ENCODE data around the gene AKT1S1.

Gene AKT1S1

GRCh38 chr19:49907745-49908446 is 30.7 kb upstream of the AKT1S1 start:
- DNase-seq (ENCODE audit: low spot score): no peak

DNA sequence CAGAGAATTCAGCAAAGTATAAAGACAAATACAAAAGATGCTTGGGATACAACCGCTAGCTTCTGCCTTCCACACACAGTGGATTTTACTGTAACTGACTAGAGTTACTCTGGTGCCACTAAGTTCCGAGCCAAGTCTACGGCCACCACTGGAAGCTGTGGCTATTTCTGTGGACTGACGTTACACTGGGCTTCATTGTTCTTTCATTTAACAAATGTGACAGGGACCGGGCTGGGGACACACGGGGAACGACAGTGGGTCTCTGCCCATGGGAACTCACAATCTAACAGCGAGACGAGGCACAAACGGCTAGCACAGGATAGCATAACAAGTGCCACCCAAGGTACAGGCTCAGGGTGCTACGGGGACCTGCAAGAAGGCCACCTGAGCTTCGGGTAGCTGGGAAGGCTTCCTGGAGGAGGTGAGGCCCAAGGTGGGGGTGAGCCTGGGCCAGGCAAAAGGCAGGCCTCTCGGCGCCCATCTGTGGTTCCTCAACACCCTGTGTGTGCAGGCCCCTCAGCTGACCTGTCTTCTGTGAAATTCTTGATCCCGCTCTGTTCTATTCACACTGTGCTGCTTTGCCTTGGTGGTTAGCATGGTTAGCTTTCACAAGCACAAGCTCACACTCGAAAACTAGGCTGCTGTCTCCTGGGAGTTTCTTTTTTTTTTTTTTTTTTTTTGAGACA is 29.9 kb upstream of the AKT1S1 start:
- DNase-seq (ENCODE audit: low spot score): no peak

GRCh38 chr19:49904136-49904535 is 27.0 kb upstream of the AKT1S1 start:
- no peak for DNase-seq (ENCODE audit: low spot score)

DNA sequence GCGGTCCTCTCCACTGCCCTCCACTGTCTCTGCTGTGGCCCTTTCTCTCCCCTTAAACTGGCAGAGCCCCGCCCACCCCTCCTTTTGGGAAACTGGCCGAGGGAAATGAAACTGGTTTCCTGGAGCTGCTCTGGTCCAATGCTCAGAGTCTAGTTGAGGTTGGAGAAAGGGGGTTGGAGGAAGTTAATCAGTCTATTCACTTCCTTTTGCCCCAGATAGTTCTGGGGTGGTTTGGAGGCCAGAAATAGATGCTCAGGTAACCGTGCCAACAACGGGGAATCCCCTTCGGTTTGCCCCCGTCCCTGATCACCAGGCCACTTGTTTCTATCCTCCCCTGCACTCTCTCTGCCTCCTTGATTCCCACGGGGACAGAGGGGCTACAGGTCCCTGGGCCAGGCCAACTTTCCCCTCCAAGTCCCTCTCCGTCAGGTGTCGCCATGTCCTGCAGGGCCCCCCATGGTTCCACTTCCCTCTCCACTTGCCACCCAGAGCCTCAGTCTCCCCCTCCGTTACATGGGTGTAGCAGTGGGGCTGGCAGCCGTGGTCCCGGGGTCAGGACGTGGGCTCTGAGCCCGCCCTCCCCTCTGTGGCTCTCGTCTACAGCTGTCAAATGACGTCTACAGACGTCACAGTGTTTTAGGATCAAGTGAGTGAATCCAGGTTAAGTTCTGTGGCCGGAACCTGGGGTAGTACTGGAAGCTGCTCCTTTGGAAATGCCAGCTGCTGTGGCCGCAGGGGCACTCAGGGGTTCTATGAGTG is 19.9 kb upstream of the AKT1S1 start, which contains the start of gene IL4I1:
Gene IL4I1, minus strand, starts transcription at position 25 of the 759 bp plus-strand sequence. CDS start 727 bp downstream, outside the sequence.
- DNase-seq (ENCODE audit: low spot score): no peak

DNA sequence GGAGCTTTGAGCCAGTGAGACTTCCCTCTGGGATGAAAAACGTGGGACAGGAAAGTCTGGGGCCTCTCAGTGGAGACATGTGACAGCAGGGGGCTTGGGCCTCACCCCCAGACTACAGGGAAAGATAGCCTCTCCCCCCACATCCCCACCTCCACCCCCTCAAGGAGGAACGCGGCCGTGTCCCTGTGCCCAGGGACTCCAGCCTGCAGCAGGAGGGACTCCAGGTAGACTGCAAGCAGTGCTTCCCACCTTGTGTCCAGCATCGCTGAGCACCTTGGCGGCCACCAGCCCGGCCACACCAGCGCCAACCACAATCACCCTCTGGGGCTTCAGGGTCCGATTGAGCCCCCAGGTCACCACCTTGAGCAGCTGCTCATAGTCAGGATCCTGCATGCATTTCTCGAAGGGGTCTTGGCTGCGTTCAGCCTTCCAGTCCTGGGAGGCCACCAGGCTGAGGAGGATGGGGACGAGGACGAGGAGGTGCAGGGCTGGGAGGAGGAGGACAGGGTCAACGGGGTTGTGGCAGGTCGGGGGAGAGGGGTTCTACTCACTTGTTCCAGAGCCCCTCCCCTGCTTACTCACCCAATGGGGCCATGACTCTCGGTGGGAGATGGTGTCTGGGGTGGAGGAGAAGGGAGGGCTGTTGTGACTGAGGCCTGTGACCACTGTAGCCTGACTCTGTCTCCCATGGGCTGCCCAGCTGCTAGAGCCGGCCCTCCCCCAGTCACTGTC is 18.6 kb upstream of the AKT1S1 start:
- DNase-seq (ENCODE audit: low spot score): no peak

GRCh38 chr19:49894879-49895565 is 17.9 kb upstream of the AKT1S1 start:
- DNase-seq (ENCODE audit: low spot score): no peak

DNA sequence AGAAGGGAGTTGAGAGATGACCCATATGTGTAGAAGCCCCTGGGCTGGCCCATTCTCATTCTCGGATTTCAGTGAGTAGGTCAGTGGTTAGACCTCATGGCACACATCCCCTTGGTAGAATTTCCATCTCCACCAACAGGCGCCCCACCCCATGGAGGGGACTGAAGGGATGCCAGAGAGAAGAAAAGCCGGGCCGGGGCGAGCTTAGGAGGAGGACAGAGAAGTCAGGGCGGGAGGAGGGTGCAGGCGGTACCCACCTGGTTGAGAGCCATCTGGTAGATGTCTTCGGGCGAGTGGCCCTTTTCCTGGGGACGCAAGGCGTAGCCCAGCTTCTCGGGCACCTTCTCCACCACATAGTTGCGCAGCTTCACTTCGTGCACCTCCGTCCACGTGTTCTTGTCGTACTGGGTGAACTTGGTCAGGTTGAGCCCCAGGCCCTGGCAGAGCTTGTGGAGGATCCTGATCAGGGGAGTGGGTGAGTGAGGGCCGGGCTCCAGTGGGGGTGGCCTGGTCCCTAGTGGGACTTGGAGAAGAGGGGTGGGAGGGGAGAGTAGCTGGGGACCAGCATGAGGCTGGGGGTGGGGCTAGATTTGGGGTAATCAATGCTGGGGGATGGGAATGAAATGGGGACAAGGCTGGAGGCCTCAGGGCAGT is 17.0 kb upstream of the AKT1S1 start:
- DNase-seq (ENCODE audit: low spot score): no peak

GRCh38 chr19:49892716-49893115 is 15.6 kb upstream of the AKT1S1 start:
- no peak for DNase-seq (ENCODE audit: low spot score)

DNA sequence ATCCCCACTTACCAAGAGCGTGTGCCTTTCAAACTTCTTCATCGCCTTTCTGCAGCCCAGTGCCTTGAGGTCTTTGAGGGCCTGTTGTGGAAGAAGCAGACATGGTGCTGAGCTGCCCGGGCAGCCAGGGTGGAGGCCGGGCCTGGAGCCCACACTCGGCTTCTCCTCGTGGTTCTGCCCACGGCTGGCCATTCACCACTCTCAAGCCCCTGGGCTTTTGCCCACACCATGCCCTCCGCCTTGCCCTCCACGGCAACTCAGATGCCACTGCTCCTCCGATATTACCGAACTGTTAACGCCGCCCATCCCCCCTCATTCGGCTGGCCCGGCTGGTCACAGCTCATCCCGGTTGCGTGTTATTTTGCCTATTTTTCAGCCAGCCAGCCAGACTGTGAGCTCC is 14.2 kb upstream of the AKT1S1 start:
- no peak for DNase-seq (ENCODE audit: low spot score)

DNA sequence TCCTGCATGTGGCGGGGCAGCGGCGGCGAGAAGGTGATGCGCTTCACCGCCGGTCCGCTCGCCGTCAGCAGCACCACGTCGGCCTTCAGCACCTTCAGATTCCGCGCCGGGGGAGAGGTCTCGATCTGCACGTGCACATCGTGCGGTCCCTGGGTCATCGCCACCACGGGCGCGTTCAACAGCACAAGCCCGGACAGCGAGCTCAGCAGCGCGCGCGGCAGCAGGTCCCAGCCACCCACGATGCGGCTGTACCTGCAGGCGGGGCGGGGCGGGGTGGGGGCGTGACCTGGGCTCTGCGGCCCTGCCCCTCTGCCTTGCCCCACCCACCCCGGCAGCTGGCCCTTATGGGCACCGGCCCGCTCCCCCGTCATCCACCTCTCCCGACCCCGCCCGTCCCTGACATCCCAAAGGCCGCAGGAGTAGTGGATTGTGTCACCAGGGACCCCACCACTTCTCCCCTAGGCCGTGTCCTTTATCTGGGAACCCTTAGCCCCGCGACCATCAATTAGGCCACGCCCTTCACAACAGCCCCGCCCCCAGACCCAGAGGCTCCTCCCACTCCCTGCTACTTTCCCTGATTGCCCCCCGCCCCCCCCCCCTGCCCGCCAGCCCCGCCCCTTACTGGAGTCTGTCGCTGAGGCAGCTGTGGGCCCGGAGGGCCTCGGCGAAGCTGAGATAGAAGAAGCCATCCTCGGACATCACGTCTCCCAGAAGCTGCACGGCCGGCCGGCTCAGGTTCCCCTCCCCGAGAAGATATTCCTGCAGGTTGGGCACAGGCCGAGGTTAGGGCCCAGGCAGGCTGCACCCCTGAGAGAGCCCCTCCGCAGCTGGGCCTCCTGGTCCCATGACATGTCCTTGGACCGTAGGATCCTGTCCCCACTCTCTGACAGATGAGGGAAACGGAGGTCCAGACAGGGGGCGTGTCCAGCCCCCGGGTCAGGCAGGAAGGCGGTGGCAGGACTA is 13.5 kb upstream of the AKT1S1 start:
- peak; percentile 55 for DNase-seq (ENCODE audit: low spot score)

- peak; percentile 68 for DNase-seq (ENCODE audit: low spot score)
Measured at GRCh38 chr19:49889687-49890348, 12.7 kb upstream of the AKT1S1 start.

DNA sequence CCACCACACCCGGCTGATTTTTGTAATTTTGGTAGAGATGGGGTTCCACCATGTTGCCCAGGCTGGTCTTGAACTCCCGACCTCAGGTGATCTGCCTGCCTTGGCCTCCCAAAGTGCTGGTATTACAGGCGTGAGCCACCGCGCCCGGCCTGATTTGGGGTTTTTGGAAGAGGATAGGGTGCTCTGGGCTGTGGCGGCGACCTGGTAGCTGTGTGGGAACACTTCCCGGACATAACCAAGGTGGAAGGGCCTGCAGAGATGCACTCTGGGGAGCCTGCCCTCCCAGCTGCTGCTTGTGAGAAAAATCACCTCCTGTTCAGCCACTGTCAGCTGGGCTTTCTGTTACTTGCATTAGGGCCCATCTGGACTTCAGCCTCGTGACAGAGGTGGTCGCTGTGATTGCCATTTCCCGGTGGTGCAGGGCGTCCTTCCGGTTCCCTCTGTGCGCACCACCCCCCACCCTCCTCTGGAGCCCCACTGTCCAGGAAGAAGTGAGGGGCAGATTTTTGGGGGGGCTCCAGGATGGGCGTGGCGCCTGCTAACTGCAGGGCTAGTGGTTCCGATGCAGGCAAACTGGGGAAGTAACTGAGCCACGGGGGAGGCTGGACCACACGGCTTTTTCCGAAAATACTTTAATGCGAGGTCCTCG is 12.0 kb upstream of the AKT1S1 start:
- DNase-seq (ENCODE audit: low spot score): no peak

GRCh38 chr19:49888510-49888824 is 11.3 kb upstream of the AKT1S1 start:
- DNase-seq (ENCODE audit: low spot score): no peak

DNA sequence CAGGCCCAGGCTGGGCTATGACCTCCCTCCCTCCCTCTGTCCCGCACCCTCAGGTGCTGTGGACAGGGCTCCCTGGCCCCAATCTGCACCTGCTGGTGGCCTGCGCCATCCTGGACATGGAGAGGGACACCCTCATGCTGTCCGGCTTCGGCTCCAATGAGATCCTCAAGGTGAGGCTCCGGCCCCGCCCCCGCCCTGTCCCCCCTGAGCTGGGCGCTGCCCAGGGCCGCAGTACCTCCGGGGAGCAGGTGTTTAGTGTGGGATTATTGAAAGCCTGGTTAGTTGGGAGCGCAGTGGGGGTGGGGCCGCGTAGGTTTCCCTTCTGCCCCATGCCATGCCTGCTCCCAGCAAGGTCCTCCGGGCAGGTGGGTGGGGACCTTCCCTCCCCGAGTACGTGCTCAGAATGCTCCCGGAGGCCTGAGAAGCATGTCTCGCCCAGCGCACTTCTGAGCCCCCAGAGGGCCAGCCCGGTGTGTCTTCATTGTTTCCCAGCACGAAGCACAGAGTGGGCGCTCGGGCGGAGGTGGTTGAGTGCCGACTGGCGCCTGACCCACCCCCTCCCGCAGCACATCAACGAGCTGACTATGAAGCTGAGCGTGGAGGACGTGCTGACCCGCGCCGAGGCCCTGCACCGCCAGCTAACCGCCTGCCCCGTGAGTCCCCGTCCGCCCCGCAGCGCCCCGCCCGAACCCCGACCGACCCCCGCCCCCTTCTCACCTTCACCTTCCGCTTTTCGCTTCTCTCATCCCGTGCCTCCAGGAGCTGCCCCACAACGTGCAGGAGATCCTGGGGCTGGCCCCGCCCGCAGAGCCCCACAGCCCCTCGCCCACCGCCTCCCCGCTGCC is 10.7 kb upstream of the AKT1S1 start:
- no peak for DNase-seq (ENCODE audit: low spot score)

DNA sequence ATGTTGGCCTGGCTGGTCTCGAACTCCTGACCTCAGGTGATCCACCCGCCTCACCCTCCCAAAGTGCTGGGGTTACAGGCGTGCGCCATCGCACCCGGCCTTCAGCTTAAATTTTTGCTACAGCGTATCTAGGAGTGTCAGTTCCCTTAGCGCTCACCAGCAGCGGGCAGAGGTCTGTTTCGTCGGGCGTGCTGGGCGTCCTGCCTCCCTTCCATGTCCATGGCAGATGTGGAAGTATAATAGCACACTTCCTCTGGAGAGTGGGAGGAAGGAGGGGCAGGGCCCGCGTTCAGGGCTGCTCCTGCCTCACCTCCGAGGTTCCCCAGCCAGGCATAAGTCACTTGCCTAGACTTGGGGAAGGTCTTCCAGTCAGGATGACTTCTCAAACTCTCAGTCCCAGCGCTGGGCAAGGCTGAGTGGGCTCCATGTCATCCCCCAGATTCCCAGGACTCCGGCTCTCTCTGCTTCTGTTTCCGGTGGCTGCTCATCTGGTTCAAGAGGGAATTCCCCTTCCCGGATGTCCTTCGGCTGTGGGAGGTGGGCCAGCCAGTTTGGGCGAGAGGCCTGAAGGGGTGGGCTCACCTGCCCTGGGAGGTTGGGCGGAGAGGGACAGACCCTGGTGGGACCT is 10.0 kb upstream of the AKT1S1 start:
- DNase-seq (ENCODE audit: low spot score): no peak

DNA sequence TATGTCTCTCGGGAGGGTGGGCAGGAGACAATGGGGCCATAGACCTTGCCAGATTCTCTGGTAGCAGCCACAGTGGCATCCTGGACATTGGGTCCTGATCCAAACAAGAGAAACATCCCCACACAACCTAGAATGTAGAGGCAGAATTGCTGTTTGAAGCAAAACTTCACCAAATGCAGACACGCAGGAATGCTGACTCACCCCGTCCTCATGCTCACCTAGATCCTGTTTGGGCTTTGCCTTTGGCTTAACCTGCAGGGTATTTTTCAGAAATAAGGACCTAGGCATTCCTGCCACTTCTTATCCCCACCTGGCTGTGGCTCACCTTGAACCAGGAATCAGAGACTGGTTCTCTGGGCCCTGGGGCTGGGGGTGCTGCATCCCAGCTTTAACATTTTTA is 7.6 kb upstream of the AKT1S1 start:
- DNase-seq (ENCODE audit: low spot score): no peak

DNA sequence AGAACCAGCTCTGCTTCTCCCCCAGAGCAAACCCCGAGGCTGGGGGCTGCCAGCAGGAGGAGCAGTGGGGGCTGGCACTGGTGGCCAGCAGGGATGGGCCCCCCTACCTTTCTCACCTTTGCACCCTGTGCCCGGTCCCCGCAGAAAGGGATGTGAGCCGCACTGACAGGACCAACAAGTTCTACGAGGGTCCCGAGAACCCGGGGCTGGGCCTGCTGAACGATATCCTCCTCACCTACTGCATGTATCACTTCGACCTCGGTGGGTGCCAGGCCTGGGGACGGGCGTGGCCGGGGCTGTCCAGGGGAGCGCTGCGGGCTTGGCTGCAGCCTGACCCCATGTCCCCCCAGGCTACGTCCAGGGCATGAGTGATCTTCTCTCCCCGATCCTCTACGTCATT is 7.0 kb upstream of the AKT1S1 start:
- no peak for DNase-seq (ENCODE audit: low spot score)

GRCh38 chr19:49883094-49883493 is 5.9 kb upstream of the AKT1S1 start:
- no peak for DNase-seq (ENCODE audit: low spot score)

All from AG08396 (cell line).